Retinal pigment epithelial cell (primary cell): ENCODE results near the gene HEMK1.

Source experiments
- DNase-seq: peaks from one replicate; pipeline ENCODE4 v3.0.0-alpha.2; 2010; ENCODE audit warnings: low read depth
- H3K4me3 ChIP-seq: 2 replicates; pipeline ENCODE4 v1.5.1; 2011; ENCODE audit warnings: mild to moderate bottlenecking, low read length, control low read depth, moderate library complexity
- TF ChIP-seq, protein P1 (sequence below): conservative IDR thresholded peaks from 2 replicates; pipeline ENCODE4 v1.5.1; 2011; ENCODE audit warnings: low read depth, low read length, control low read depth, inconsistent platforms

HEMK1 gene

DNA sequence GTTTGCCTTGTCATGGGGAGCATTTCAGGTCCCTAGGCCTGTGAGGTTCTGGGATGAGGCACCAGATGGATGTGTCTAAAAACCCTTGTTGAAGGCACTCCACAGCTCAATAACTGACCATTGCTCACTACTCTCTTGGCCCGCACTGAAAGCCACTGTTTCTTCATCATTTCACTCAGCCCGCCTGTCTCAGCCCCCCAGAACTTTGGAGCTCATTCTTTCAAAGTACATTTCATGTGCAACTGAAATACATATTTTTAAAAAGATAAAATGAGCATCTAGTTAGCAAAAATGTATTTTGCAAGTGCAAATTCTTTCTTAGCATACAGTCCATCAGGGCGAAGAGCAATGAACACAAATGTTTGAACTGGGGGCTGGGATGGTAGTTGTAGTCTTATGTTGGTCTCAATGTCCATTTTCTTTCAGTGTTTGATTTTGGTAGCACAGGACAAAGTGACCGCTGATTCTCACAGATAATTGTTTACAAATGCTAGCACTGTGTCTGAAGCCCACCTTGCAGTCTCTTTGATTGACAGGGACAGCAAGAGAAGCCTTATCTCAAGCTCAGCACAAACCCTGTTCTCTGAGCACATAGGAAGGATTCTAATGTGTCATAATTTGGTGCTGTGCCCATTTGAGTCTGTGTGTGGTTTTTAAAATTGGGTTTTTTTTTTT is 19.6 kb downstream of the HEMK1 start:
- DNase-seq: no peak
- TF ChIP-seq, protein P1, sequence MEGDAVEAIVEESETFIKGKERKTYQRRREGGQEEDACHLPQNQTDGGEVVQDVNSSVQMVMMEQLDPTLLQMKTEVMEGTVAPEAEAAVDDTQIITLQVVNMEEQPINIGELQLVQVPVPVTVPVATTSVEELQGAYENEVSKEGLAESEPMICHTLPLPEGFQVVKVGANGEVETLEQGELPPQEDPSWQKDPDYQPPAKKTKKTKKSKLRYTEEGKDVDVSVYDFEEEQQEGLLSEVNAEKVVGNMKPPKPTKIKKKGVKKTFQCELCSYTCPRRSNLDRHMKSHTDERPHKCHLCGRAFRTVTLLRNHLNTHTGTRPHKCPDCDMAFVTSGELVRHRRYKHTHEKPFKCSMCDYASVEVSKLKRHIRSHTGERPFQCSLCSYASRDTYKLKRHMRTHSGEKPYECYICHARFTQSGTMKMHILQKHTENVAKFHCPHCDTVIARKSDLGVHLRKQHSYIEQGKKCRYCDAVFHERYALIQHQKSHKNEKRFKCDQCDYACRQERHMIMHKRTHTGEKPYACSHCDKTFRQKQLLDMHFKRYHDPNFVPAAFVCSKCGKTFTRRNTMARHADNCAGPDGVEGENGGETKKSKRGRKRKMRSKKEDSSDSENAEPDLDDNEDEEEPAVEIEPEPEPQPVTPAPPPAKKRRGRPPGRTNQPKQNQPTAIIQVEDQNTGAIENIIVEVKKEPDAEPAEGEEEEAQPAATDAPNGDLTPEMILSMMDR: no peak
- H3K4me3 ChIP-seq: no peak overlapping the region

DNA sequence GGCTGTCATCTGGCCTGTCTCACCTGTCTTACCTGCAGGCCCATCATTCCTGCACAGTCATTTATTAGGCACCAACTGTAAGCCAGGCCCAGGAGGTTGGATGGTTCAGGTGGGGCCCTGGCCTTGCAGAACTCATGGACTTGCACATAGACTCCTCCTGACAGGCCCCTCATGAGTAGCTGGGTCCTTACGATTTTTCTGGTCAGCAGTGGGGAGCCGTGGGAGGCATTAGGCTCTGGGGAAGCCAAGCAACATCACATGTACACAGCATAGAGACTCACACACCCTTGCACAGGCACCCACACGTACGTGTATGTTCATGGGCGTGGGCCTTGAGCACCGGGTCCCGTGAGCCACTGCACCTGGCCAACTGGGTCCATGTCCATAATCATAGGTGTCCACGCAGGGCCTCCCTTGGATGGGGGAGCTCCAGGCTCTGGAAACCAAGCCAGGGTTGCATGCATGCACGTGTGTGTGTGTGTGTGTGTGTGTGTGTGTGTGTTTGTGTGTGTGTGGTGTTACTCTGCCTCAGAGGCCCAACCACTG is 21.9 kb downstream of the HEMK1 start:
- TF ChIP-seq, protein P1: no peak
- H3K4me3 ChIP-seq: no peak overlapping the region
- no peak for DNase-seq

- TF ChIP-seq, protein P1: no peak
- H3K4me3 ChIP-seq: no peak overlapping the region
- no peak for DNase-seq
Observed at GRCh38 chr3:50592568-50592967, 23.2 kb downstream of the HEMK1 start.

GRCh38 chr3:50594253-50594785 is 25.0 kb downstream of the HEMK1 start:
- TF ChIP-seq, protein P1: no peak
- H3K4me3 ChIP-seq: no peak overlapping the region
- DNase-seq: no peak

DNA sequence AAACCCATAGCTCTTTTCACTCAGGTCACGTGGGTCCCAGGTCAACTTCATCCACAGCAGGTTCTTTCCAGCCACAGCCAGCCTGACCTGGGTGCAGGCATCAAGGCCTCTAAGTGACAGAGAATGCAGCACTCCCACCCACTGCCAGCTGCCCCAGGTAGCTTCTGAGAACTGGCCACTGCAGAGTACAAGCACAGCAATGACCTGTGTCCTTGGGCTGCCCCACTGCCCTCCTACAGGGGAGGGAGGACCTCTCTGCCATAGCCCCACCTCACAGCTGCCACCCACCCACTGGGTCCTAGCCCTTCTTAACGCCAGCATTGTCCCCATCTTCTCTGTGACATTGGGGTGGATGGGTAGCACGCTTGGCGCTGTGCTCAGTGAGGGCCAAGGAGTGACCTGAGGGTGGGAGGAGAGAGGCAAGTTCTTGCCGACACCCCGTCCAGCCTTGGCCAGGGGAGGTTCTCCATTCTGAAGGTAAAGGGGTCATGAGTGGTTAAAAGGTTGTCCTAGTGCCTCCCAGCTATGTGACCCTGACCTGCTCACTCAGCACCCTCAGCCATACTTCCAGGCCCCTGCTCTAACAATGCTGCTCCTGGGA is 29.9 kb downstream of the HEMK1 start:
- no peak overlapping the region for H3K4me3 ChIP-seq
- no peak for DNase-seq
- TF ChIP-seq, protein P1: no peak

DNA sequence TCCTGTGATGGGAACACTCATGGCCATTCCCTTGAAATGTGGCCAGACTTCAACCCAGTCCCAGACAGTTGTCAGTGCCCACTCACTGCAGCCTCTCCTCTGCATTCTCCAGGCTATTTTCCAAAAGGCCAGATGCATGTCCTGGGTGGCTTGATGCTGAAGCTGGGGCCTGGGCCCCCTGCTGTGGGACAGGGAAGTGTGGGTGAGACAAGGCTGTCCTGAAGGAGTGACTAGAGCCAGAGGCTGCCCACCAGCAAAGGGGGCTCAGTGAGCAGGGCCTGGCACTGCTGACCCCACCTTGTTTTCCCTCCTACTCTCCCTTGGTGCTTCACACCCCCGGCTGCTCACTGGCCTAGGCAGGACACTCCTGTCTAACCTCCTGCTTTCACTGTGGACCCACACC is 30.4 kb downstream of the HEMK1 start:
- TF ChIP-seq, protein P1: no peak
- no peak for DNase-seq
- H3K4me3 ChIP-seq: no peak overlapping the region

DNA sequence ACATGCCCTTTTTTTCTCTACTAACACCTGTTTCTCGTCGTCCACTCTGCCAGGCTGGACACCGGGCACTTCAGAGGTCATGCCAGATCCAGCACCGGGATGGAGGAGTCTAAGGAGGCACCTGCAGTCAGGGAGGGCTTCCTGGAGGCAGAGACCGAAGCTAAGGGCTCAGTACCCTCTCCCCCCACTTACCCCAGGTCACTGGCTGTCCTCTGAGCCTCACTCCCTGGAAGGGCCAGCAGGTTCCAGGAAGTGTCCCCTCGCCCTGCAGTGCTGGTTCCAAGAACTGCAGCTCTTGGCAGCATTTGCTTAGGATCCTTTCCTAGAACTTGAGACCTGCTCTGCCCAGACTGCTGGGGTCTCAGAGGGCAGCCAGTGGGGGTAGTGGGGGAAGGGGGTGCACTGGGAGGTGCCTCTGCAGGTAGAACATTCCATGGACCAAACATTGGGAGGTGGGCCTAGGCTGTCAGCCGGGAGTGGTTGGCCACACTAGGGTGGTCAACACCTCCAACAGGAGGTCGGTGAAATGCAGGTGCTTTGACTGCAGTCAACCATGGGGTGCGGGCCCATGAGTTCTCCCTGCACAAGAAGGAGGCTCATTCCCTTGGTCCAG is 30.9 kb downstream of the HEMK1 start:
- no peak for DNase-seq
- TF ChIP-seq, protein P1: no peak

More for the DNA sequence above, 30.9 kb downstream of the HEMK1 start:
- H3K4me3 ChIP-seq: no peak overlapping the region
